ENCODE results near the gene FYN. TPM values are rescaled to one million over a fixed set of nuclear protein-coding genes. Genes with fewer than 3 reads are reported as not detected.

Gene FYN
- total and polyA plus RNA-seq, 2 experiments from 2014 or later: 58.6 to 166 TPM

- TF ChIP-seq EZH2phosphoT487 (IDR thresholded peaks at IDR 0.05; ENCODE audit: insufficient read depth, low read depth) (no peak), EZH2 (IDR thresholded peaks at IDR 0.05; ENCODE audit: insufficient read depth, poor library complexity, severe bottlenecking) (no peak)
- Histone ChIP-seq H3K9me2 (ENCODE audit: insufficient read depth) (no peaks in the 10 kb centered on the region), H3F3A (ENCODE audit: insufficient read depth) (0 out of 2 replicates have a peak, but pooled peaks cover 6% of the 10 kb centered on the region), H3K27me3 (replicated peaks; ENCODE audit: insufficient read depth) (no peaks in the 10 kb centered on the region), H3K9me3 (ENCODE audit: low read depth) (no peaks in the 10 kb centered on the region), H3K4me3 (no peak overlapping the region), H4K20me1 (ENCODE audit: insufficient read depth) (no peaks in the 10 kb centered on the region), H3K4me1 (ENCODE audit: insufficient read depth) (no peaks in the 10 kb centered on the region), H3K36me3 (ENCODE audit: low read depth) (peaks cover 68% of the 10 kb centered on the region), H2AFZ (no peak overlapping the region), H3K79me2 (ENCODE audit: insufficient read depth) (no peaks in the 10 kb centered on the region), H3K4me2 (ENCODE audit: unreplicated experiment) (no peak overlapping the region), H3K27ac (no peak overlapping the region), H3K9ac (no peak overlapping the region)
- in situ Hi-C loops (cut with MboI): no loop called here
- DNase-seq: no peak
- WGBS, 2 experiments (ENCODE audit: low coverage in 1 of 2, low lambda C conversion rate in 2 of 2, missing lambda C conversion rate in 2 of 2): 66% methylated on average over 17 of the region's 17 CpGs
Measured at GRCh38 chr6:111692327-111693164, 180.7 kb downstream of the FYN start.

GRCh38 chr6:111691345-111692225 lies 181.7 kb downstream of the FYN start:
- Histone ChIP-seq H2AFZ (no peak overlapping the region), H3K9ac (no peak overlapping the region), H4K20me1 (ENCODE audit: insufficient read depth) (no peaks in the 10 kb centered on the region), H3K36me3 (ENCODE audit: low read depth) (peaks cover 60% of the 10 kb centered on the region), H3K27me3 (replicated peaks; ENCODE audit: insufficient read depth) (no peaks in the 10 kb centered on the region), H3K27ac (no peak overlapping the region), H3K9me3 (ENCODE audit: low read depth) (no peaks in the 10 kb centered on the region), H3K4me3 (no peak overlapping the region), H3K79me2 (ENCODE audit: insufficient read depth) (no peaks in the 10 kb centered on the region), H3K4me2 (ENCODE audit: unreplicated experiment) (no peak overlapping the region), H3K9me2 (ENCODE audit: insufficient read depth) (no peaks in the 10 kb centered on the region), H3F3A (ENCODE audit: insufficient read depth) (peaks cover 6% of the 10 kb centered on the region; the same call in 1 of the 2 replicates), H3K4me1 (ENCODE audit: insufficient read depth) (peaks cover under 1% of the 10 kb centered on the region; the same call in 1 of the 2 replicates)
- TF ChIP-seq EZH2 (IDR thresholded peaks at IDR 0.05; ENCODE audit: insufficient read depth, poor library complexity, severe bottlenecking): no peak
- TF ChIP-seq EZH2phosphoT487 (IDR thresholded peaks at IDR 0.05; ENCODE audit: insufficient read depth, low read depth): no peak
- WGBS, 2 experiments (ENCODE audit: low coverage in 1 of 2, low lambda C conversion rate in 2 of 2, missing lambda C conversion rate in 2 of 2): 62 to 66% methylated on average over 7 of the region's 7 CpGs
- DNase-seq: no peak
- in situ Hi-C loops (cut with MboI): no loop called here

- DNase-seq: no peak
- in situ Hi-C loops (cut with MboI): no loop called here
- H3K36me3 ChIP-seq (ENCODE audit: low read depth): peaks cover 51% of the 10 kb centered on the region
Measured at GRCh38 chr6:111689946-111690345, 183.3 kb downstream of the FYN start.

GRCh38 chr6:111689419-111689818 lies 183.8 kb downstream of the FYN start:
- Histone ChIP-seq H3K4me3 (no peak overlapping the region), H3K9ac (no peak overlapping the region), H3K4me1 (ENCODE audit: insufficient read depth) (peaks cover 11% of the 10 kb centered on the region), H3K9me2 (ENCODE audit: insufficient read depth) (no peaks in the 10 kb centered on the region), H3K36me3 (ENCODE audit: low read depth) (peaks cover 54% of the 10 kb centered on the region), H3F3A (ENCODE audit: insufficient read depth) (peaks cover 6% of the 10 kb centered on the region), H3K79me2 (ENCODE audit: insufficient read depth) (0 out of 2 replicates have a peak, but pooled peaks cover 9% of the 10 kb centered on the region), H2AFZ (no peak overlapping the region), H4K20me1 (ENCODE audit: insufficient read depth) (no peaks in the 10 kb centered on the region), H3K27ac (no peak overlapping the region), H3K9me3 (ENCODE audit: low read depth) (no peaks in the 10 kb centered on the region), H3K27me3 (replicated peaks; ENCODE audit: insufficient read depth) (no peaks in the 10 kb centered on the region), H3K4me2 (ENCODE audit: unreplicated experiment) (no peak overlapping the region)
- no peak for TF ChIP-seq EZH2 (IDR thresholded peaks at IDR 0.05; ENCODE audit: insufficient read depth, poor library complexity, severe bottlenecking)
- no peak for TF ChIP-seq EZH2phosphoT487 (IDR thresholded peaks at IDR 0.05; ENCODE audit: insufficient read depth, low read depth)
- 95 to 97% methylated on average over 1 of the region's 1 CpG for WGBS, 2 experiments (ENCODE audit: low coverage in 1 of 2, low lambda C conversion rate in 2 of 2, missing lambda C conversion rate in 2 of 2)
- DNase-seq: no peak
- in situ Hi-C loops (cut with MboI): no loop called here

More at GRCh38 chr6:111689946-111690345, 183.3 kb downstream of the FYN start:
- no peaks in the 10 kb centered on the region for H3K27me3 ChIP-seq (replicated peaks; ENCODE audit: insufficient read depth)
- H3K4me1 ChIP-seq (ENCODE audit: insufficient read depth): peaks cover 7% of the 10 kb centered on the region
- 0 out of 2 replicates have a peak, but pooled peaks cover 4% of the 10 kb centered on the region for H3K79me2 ChIP-seq (ENCODE audit: insufficient read depth)
- H2AFZ ChIP-seq: no peak overlapping the region
- TF ChIP-seq EZH2phosphoT487 (IDR thresholded peaks at IDR 0.05; ENCODE audit: insufficient read depth, low read depth) (no peak), EZH2 (IDR thresholded peaks at IDR 0.05; ENCODE audit: insufficient read depth, poor library complexity, severe bottlenecking) (no peak)
- no peaks in the 10 kb centered on the region for H4K20me1 ChIP-seq (ENCODE audit: insufficient read depth)
- H3K27ac ChIP-seq: no peak overlapping the region
- no peaks in the 10 kb centered on the region for H3K9me3 ChIP-seq (ENCODE audit: low read depth)
- WGBS, 2 experiments (ENCODE audit: low coverage in 1 of 2, low lambda C conversion rate in 2 of 2, missing lambda C conversion rate in 2 of 2): 77 to 78% methylated on average over 2 of the region's 2 CpGs
- no peak overlapping the region for H3K4me3 ChIP-seq
- no peaks in the 10 kb centered on the region for H3K9me2 ChIP-seq (ENCODE audit: insufficient read depth)
- H3F3A ChIP-seq (ENCODE audit: insufficient read depth): peaks cover 6% of the 10 kb centered on the region
- no peak overlapping the region for H3K9ac ChIP-seq
- H3K4me2 ChIP-seq (ENCODE audit: unreplicated experiment): no peak overlapping the region
